ENCODE results near the gene APLN. TPM values are rescaled to one million over a fixed set of nuclear protein-coding genes. Genes with fewer than 3 reads are reported as not detected.

Gene APLN
- polyA plus RNA-seq, 2 donors, result 0.22 to 0.31 TPM

DNA sequence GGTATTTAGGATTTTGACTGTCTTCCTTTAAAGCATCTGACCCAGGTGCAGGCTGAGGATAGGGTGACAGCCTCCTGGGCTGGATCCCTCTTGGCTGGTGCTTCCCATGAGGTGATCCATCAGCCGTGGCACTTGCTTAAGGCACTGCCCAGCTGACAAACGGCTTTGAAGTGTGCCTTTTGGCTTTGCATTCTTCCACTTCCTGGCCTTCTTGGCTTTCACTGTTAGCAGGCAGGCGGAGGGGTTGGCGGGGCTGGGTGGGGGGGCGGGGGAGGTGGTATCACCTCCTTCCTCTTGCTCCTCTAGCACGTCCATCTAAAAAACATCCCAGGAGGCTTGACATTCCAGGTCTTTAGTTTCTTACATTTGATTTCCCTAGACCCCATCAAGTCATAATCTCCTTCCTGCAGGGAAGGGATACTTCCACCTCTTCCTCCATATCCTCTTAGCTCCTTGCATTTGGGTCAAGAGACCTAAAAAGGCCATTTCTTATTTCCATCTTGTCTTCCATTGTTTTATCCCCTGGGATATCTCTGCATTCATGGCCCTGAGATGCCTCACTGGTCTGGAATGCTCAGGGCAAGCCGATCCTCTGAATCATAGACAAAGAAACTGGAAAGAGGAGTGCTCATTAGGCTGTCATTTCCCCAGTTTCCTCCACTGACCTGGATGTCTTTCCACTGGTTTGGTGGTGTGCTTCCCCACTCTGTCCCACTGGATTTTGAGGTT is 11.3 kb upstream of the APLN start:
- 21 to 35% methylated on average over 7 of the region's 7 CpGs for WGBS, 2 donors
- Histone ChIP-seq H3K27ac (ENCODE audit: low read depth in 2 of 2, low read length in 1 of 2) (no peak overlapping the region), H3K4me3 (ENCODE audit: low read depth in 1 of 2, low read length in 2 of 2) (no peak overlapping the region), H3K4me1 (ENCODE audit: control insufficient read depth in 2 of 2, insufficient read depth in 2 of 2, low read length in 1 of 2) (no peaks in the 10 kb centered on the region), H3K36me3 (ENCODE audit: control insufficient read depth in 2 of 2, insufficient read depth in 2 of 2, low read length in 1 of 2) (no peaks in the 10 kb centered on the region), H3K9me3 (ENCODE audit: control insufficient read depth in 2 of 2, insufficient read depth in 1 of 2, low read depth in 1 of 2, low read length in 1 of 2) (no peaks in the 10 kb centered on the region), H3K27me3 (ENCODE audit: control insufficient read depth in 1 of 2, insufficient read depth in 2 of 2, low read length in 2 of 2) (peaks cover 0 to 2% of the 10 kb centered on the region in 2 donors)

DNA sequence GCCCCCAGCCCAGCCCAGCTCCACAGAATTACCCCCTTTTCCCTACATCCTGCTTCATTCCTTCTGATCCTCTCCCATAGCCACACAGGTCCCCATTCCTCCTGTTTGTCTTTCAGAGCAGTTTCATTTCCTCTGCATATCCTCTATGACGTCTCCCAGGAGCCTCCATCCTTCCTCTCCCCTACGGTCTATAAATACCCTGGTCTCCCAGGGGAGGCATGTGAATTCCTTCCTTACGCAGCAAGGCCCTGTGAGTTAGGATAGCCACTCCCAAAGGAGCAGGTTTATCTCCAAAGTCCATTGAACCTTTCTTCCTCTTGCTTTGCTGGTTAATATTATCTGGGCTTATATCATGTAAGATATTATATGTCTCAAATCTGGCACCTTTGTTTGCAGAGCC is 8.4 kb upstream of the APLN start:
- Histone ChIP-seq H3K4me3 (ENCODE audit: low read depth in 1 of 2, low read length in 2 of 2) (no peak overlapping the region), H3K36me3 (ENCODE audit: control insufficient read depth in 2 of 2, insufficient read depth in 2 of 2, low read length in 1 of 2) (no peaks in the 10 kb centered on the region), H3K4me1 (ENCODE audit: control insufficient read depth in 2 of 2, insufficient read depth in 2 of 2, low read length in 1 of 2) (no peaks in the 10 kb centered on the region), H3K9me3 (ENCODE audit: control insufficient read depth in 2 of 2, insufficient read depth in 1 of 2, low read depth in 1 of 2, low read length in 1 of 2) (no peaks in the 10 kb centered on the region), H3K27ac (ENCODE audit: low read depth in 2 of 2, low read length in 1 of 2) (no peak overlapping the region), H3K27me3 (ENCODE audit: control insufficient read depth in 1 of 2, insufficient read depth in 2 of 2, low read length in 2 of 2) (peaks cover 0 to 2% of the 10 kb centered on the region in 2 donors)
- WGBS, 2 donors, result 47 to 70% methylated on average over 3 of the region's 3 CpGs

DNA sequence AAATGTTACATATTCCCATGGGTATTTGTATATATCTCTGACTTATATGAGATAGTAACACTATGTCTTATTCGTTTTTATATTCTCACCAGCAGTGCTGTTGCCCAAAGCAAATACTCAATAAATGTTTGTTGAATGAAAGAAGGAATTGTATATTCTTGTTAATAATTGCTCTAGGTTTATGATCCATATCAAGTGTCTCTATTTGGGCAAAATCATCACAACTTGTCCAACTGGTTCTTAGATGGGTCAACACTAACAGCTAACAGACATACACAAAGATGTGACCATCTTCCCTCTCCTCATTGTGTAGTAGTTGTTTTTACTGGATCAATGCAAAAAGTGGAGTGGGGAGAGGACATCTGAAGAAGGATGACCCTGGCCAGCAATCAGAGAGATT is 6.6 kb upstream of the APLN start:
- H3K36me3 ChIP-seq (ENCODE audit: control insufficient read depth in 2 of 2, insufficient read depth in 2 of 2, low read length in 1 of 2), result no peaks in the 10 kb centered on the region
- WGBS, 2 donors, result 54 to 71% methylated on average over 1 of the region's 1 CpG

DNA sequence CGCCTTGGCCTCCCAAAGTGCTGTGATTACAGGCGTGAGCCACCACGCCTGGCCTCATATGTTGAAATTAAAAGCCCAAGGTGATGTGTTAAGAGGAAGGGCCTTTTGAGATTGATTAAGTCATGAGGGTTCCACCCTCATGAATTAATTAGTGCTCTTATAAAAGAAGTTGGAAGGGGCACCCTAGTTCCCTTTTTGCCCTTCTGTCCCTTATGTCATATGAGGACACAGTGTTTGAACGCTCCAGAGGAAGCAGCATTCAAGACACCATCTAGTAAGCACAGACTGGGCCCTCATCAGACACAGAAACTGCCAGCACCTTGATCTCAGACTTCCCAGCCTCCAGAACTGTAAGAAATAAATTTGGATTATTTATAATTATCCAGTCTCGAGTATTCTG is 5.1 kb upstream of the APLN start:
- no peaks in the 10 kb centered on the region for H3K36me3 ChIP-seq (ENCODE audit: control insufficient read depth in 2 of 2, insufficient read depth in 2 of 2, low read length in 1 of 2)
- H3K27ac ChIP-seq (ENCODE audit: low read depth in 2 of 2, low read length in 1 of 2), result no peak overlapping the region
- H3K27me3 ChIP-seq (ENCODE audit: control insufficient read depth in 1 of 2, insufficient read depth in 2 of 2, low read length in 2 of 2), result peaks cover 0 to 2% of the 10 kb centered on the region in 2 donors
- H3K9me3 ChIP-seq (ENCODE audit: control insufficient read depth in 2 of 2, insufficient read depth in 1 of 2, low read depth in 1 of 2, low read length in 1 of 2), result no peaks in the 10 kb centered on the region
- peaks cover 0 to 3% of the 10 kb centered on the region in 2 donors for H3K4me1 ChIP-seq (ENCODE audit: control insufficient read depth in 2 of 2, insufficient read depth in 2 of 2, low read length in 1 of 2)
- 77 to 89% methylated on average over 5 of the region's 5 CpGs for WGBS, 2 donors
- no peak overlapping the region for H3K4me3 ChIP-seq (ENCODE audit: low read depth in 1 of 2, low read length in 2 of 2)

More for the DNA sequence above, 6.6 kb upstream of the APLN start:
- H3K9me3 ChIP-seq (ENCODE audit: control insufficient read depth in 2 of 2, insufficient read depth in 1 of 2, low read depth in 1 of 2, low read length in 1 of 2), result no peaks in the 10 kb centered on the region
- no peak overlapping the region for H3K27ac ChIP-seq (ENCODE audit: low read depth in 2 of 2, low read length in 1 of 2)
- H3K4me3 ChIP-seq (ENCODE audit: low read depth in 1 of 2, low read length in 2 of 2), result no peak overlapping the region
- H3K27me3 ChIP-seq (ENCODE audit: control insufficient read depth in 1 of 2, insufficient read depth in 2 of 2, low read length in 2 of 2), result peaks cover 0 to 2% of the 10 kb centered on the region in 2 donors
- H3K4me1 ChIP-seq (ENCODE audit: control insufficient read depth in 2 of 2, insufficient read depth in 2 of 2, low read length in 1 of 2), result no peaks in the 10 kb centered on the region

DNA sequence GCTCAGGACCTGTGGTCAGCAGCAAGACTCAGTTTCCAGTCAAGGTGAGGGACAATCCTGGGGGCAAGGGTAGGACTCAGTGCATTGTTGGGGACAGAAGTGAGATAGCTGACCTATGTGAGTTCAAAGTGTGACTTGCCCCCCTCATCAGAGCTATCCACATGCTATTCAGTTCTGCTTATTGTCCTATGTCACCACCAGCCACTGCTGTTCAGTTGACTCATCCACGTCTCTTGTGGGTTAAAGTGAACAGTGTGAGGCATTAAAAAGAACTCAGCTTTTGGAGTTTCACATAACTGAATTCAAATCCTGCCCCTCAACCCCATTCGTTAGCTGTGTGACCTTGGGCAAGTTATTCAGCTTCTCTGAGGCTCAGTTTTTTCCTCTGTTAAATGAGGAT is 4.4 kb upstream of the APLN start:
- H3K4me1 ChIP-seq (ENCODE audit: control insufficient read depth in 2 of 2, insufficient read depth in 2 of 2, low read length in 1 of 2), result peaks cover 0 to 3% of the 10 kb centered on the region in 2 donors
- H3K27ac ChIP-seq (ENCODE audit: low read depth in 2 of 2, low read length in 1 of 2), result no peak overlapping the region
- H3K36me3 ChIP-seq (ENCODE audit: control insufficient read depth in 2 of 2, insufficient read depth in 2 of 2, low read length in 1 of 2), result no peaks in the 10 kb centered on the region
- H3K27me3 ChIP-seq (ENCODE audit: control insufficient read depth in 1 of 2, insufficient read depth in 2 of 2, low read length in 2 of 2), result peaks cover 0 to 2% of the 10 kb centered on the region in 2 donors
- no peaks in the 10 kb centered on the region for H3K9me3 ChIP-seq (ENCODE audit: control insufficient read depth in 2 of 2, insufficient read depth in 1 of 2, low read depth in 1 of 2, low read length in 1 of 2)
- WGBS, 2 donors, result 75 to 88% methylated on average over 2 of the region's 2 CpGs
- no peak overlapping the region for H3K4me3 ChIP-seq (ENCODE audit: low read depth in 1 of 2, low read length in 2 of 2)

DNA sequence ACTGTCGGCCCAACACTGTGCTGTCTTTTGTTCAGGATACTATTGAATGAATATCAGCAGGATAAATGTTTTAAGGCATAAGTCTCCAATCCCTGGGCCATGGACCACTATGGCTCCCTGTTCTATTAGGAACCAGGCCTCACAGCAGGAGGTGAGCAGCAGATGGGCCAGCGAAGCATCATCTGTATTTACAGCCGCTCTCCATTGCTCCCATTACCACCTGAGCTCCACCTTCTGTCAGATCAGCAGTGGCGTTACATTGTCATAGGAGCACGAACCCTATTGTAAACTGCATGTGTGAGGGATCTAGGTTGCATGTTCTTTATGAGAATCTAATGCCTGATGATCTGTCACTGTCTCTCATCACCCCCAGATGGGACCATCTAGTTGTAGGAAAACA is 3.7 kb upstream of the APLN start:
- H3K4me1 ChIP-seq (ENCODE audit: control insufficient read depth in 2 of 2, insufficient read depth in 2 of 2, low read length in 1 of 2), result peaks cover 1 to 7% of the 10 kb centered on the region in 2 donors
- H3K4me3 ChIP-seq (ENCODE audit: low read depth in 1 of 2, low read length in 2 of 2), result no peak overlapping the region
- no peak overlapping the region for H3K27ac ChIP-seq (ENCODE audit: low read depth in 2 of 2, low read length in 1 of 2)
- H3K36me3 ChIP-seq (ENCODE audit: control insufficient read depth in 2 of 2, insufficient read depth in 2 of 2, low read length in 1 of 2), result no peaks in the 10 kb centered on the region
- H3K27me3 ChIP-seq (ENCODE audit: control insufficient read depth in 1 of 2, insufficient read depth in 2 of 2, low read length in 2 of 2), result peaks cover 0 to 2% of the 10 kb centered on the region in 2 donors
- 83 to 98% methylated on average over 5 of the region's 5 CpGs for WGBS, 2 donors
- H3K9me3 ChIP-seq (ENCODE audit: control insufficient read depth in 2 of 2, insufficient read depth in 1 of 2, low read depth in 1 of 2, low read length in 1 of 2), result no peaks in the 10 kb centered on the region

DNA sequence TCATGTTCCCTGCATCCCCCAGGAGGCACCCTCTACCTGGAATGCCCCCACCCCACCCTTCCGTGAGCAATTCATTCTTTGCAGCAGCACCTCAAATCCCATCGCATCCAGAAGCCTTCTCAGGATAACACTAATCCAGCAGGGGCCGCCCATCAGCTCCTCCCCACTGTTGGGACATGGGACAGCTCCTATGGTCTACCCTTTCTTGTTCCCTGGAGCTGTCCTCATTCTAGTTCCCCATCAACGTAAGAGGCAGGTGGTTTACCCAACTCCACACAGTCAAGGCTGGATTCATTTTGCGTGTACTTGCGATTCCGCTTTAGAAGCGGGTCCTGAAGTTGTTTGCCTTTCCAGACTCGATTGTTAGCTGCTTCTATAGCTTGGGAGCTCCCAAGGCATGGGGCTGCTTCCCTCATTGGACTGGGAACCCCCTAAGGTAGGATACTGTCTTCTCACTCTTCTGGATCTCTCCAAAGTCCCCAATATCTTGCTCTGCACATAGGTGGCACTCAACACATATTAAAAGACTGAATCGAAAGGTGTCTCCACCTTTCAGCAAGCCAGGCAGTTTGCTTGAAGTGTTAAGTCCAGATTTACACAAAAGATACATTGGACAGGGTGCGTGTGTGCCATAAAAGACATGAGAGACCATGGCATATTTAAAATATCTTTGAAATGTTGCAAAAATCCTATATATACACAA is 942 bp upstream of the APLN start:
- H3K27me3 ChIP-seq (ENCODE audit: control insufficient read depth in 1 of 2, insufficient read depth in 2 of 2, low read length in 2 of 2), result no peaks in the 10 kb centered on the region
- H3K9me3 ChIP-seq (ENCODE audit: control insufficient read depth in 2 of 2, insufficient read depth in 1 of 2, low read depth in 1 of 2, low read length in 1 of 2), result no peaks in the 10 kb centered on the region
- H3K36me3 ChIP-seq (ENCODE audit: control insufficient read depth in 2 of 2, insufficient read depth in 2 of 2, low read length in 1 of 2), result no peaks in the 10 kb centered on the region
- no peak overlapping the region for H3K27ac ChIP-seq (ENCODE audit: low read depth in 2 of 2, low read length in 1 of 2)
- 50 to 53% methylated on average over 11 of the region's 11 CpGs for WGBS, 2 donors
- H3K4me3 ChIP-seq (ENCODE audit: low read depth in 1 of 2, low read length in 2 of 2), result no peak overlapping the region
- peaks cover 3 to 7% of the 10 kb centered on the region in 2 donors for H3K4me1 ChIP-seq (ENCODE audit: control insufficient read depth in 2 of 2, insufficient read depth in 2 of 2, low read length in 1 of 2)

DNA sequence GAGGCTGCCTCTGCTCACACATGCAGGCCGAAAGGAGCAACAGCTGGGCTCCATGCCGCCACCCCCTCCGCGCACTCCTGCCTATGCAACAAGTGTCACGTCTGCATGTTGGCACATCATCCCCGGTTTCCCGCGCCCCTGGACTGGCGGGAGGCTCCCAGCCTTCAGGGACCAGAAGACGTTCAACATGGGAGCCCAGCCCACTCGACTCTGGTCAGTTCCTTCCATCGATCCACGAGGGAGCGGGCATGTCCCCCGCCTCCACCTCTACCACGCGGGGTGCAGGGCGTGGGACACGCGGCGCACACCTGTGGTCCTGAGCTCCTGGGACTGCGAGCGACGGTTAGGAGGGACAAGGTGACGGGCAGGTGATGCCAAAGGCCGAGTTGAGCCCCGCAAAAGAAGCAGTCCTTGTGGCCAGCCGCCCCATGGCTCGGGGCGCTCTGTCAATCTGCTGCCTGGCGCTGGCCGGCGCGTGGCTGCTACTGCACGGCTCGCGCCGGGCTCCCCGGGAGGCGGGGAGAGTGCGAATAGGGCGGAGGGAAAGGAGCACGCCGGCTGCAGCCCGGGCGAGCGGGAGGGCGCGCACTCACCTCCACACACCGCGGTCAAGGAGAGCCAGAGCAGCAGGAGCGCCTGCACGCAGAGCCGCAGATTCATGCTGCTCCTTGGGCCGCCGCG is 645 bp downstream of the APLN start:
- no peaks in the 10 kb centered on the region for H3K27me3 ChIP-seq (ENCODE audit: control insufficient read depth in 1 of 2, insufficient read depth in 2 of 2, low read length in 2 of 2)
- no peaks in the 10 kb centered on the region for H3K36me3 ChIP-seq (ENCODE audit: control insufficient read depth in 2 of 2, insufficient read depth in 2 of 2, low read length in 1 of 2)
- H3K4me3 ChIP-seq (ENCODE audit: low read depth in 1 of 2, low read length in 2 of 2), result peak overlapping the region; percentile 20 to 37
- H3K4me1 ChIP-seq (ENCODE audit: control insufficient read depth in 2 of 2, insufficient read depth in 2 of 2, low read length in 1 of 2), result peaks cover 3 to 7% of the 10 kb centered on the region in 2 donors
- H3K27ac ChIP-seq (ENCODE audit: low read depth in 2 of 2, low read length in 1 of 2), result no peak overlapping the region
- 2 to 35% methylated on average over 41 to 57 of the region's 57 CpGs for WGBS, 2 donors
- H3K9me3 ChIP-seq (ENCODE audit: control insufficient read depth in 2 of 2, insufficient read depth in 1 of 2, low read depth in 1 of 2, low read length in 1 of 2), result no peaks in the 10 kb centered on the region

DNA sequence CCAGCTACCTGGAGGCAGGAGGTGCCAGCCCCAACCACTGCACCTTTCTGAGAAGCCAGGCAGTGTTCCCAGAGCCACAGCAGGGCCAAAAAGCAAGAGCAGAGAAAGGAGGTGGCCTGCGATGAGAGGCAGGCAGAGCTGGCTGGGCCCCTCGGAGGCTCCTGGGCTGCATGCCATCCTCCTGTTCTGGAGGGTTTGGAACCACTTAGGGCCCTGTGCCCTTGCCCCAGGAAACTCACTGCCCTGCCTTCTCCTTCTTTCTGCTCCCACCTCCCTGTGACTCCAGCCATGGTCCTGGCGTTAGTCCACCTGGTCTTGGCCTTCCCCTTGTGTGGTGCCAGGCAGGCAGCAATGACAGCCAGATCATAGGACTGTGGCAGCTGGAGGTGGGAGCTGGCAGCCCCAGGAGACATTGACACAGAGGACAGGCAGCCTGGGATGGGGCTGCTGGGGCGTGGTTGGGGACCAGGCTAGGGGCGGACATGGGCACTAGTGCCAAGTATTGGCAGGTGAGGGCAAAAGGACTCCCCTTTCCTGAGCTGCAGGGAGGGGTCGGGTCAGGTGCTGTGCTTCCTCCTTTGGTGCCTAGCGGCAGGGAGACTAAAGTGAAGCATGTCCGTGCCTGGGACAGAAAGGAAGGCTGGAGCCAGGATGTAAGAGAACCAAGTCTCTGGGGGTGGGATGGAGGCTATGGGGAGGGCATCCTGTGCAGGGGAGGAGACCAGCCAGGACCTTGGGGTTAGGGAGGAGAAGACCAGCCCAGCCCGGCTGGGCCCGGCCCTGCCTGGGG is 1.4 kb downstream of the APLN start:
- H3K4me3 ChIP-seq (ENCODE audit: low read depth in 1 of 2, low read length in 2 of 2), result no peak overlapping the region
- H3K36me3 ChIP-seq (ENCODE audit: control insufficient read depth in 2 of 2, insufficient read depth in 2 of 2, low read length in 1 of 2), result no peaks in the 10 kb centered on the region
- H3K27ac ChIP-seq (ENCODE audit: low read depth in 2 of 2, low read length in 1 of 2), result no peak overlapping the region
- no peaks in the 10 kb centered on the region for H3K9me3 ChIP-seq (ENCODE audit: control insufficient read depth in 2 of 2, insufficient read depth in 1 of 2, low read depth in 1 of 2, low read length in 1 of 2)
- no peaks in the 10 kb centered on the region for H3K27me3 ChIP-seq (ENCODE audit: control insufficient read depth in 1 of 2, insufficient read depth in 2 of 2, low read length in 2 of 2)
- peaks cover 3 to 7% of the 10 kb centered on the region in 2 donors for H3K4me1 ChIP-seq (ENCODE audit: control insufficient read depth in 2 of 2, insufficient read depth in 2 of 2, low read length in 1 of 2)
- 39 to 53% methylated on average over 10 of the region's 10 CpGs for WGBS, 2 donors

Data from esophagus (tissue), 2 donors.